Caco-2 (cell line): ENCODE measurements around the gene LRRC8C. TPM values are rescaled to one million over a fixed set of nuclear protein-coding genes. Genes with fewer than 3 reads are reported as not detected.

ENCODE experiments used
- BruUV-seq: library from RNA; stranded (reverse); fragments of 400-500 nt; replicated peaks from 2 replicates; lab custom pipeline; 2021; lab: Mats Ljungman, UMichigan
- CTCF ChIA-PET: fragments of 300-600 bp; sonication (Branson Sonifier 250); formaldehyde crosslinking; loops from one replicate; lab custom pipeline; 2022; ENCODE audit warnings: antibody characterized with exemption; lab: Charles Lee
- POLR2A ChIA-PET: fragments of 300-600 bp; sonication (Branson Sonifier 250); formaldehyde crosslinking; loops from one replicate; lab custom pipeline; 2022; ENCODE audit warnings: antibody characterized with exemption; lab: Charles Lee
- DNase-seq, 2 experiments: peaks; one replicate each; pipeline versions ENCODE4 v3.0.0 to v3.0.0-alpha.2; 2020 to 2022
- H3K27me3 ChIP-seq: replicated peaks from 2 replicates; pipeline ENCODE4 v1.6.0; 2011; ENCODE audit warnings: low read length; ENCODE audit not compliant: control insufficient read depth, insufficient read depth
- H3K36me3 ChIP-seq: 2 replicates; pipeline ENCODE4 v1.5.1; 2011; ENCODE audit warnings: low read length; ENCODE audit not compliant: control insufficient read depth, insufficient read depth
- H3K4me1 ChIP-seq: fragments of 250-450 bp; sonication (Bioruptor Pico); 2 replicates; pipeline ENCODE4 v1.5.1; 2020; ENCODE audit warnings: mild to moderate bottlenecking
- H3K4me3 ChIP-seq: 2 replicates; pipeline ENCODE4 v1.5.1; 2011; ENCODE audit warnings: low read depth, mild to moderate bottlenecking, control low read depth, low read length
- H3K9me3 ChIP-seq: fragments of 250-450 bp; sonication (Bioruptor Pico); 2 replicates; pipeline ENCODE4 v1.5.1; 2020; ENCODE audit warnings: mild to moderate bottlenecking, moderate library complexity
- H3K27ac Mint-ChIP-seq: one replicate; pipeline ENCODE4 v1.8.0; 2022; ENCODE audit warnings: mixed read lengths; ENCODE audit not compliant: unreplicated experiment
- H3K27me3 Mint-ChIP-seq: one replicate; pipeline ENCODE4 v1.8.0; 2022; ENCODE audit warnings: mixed read lengths; ENCODE audit not compliant: insufficient read depth, unreplicated experiment
- H3K36me3 Mint-ChIP-seq: one replicate; pipeline ENCODE4 v1.8.0; 2022; ENCODE audit warnings: mild to moderate bottlenecking, mixed read lengths; ENCODE audit not compliant: insufficient read depth, unreplicated experiment
- H3K4me1 Mint-ChIP-seq: one replicate; pipeline ENCODE4 v1.8.0; 2022; ENCODE audit warnings: low read depth, mixed read lengths; ENCODE audit not compliant: unreplicated experiment
- H3K4me3 Mint-ChIP-seq: one replicate; pipeline ENCODE4 v1.8.0; 2022; ENCODE audit warnings: mild to moderate bottlenecking, moderate library complexity, mixed read lengths; ENCODE audit not compliant: unreplicated experiment
- H3K9me3 Mint-ChIP-seq: one replicate; pipeline ENCODE4 v1.8.0; 2022; ENCODE audit warnings: mixed read lengths; ENCODE audit not compliant: unreplicated experiment
- intact Hi-C: fragments of 100-400 bp; cut with micrococcal nuclease; formaldehyde crosslinking; loops from one replicate; pipeline ENCODE4 v1.10.0; 2022; ENCODE audit not compliant: unreplicated experiment
- total RNA-seq: library from RNA; stranded (reverse); gene quantifications from 2 replicates; pipeline ENCODE4 v1.2.3, GENCODE V29; 2022
- TF ChIP-seq, protein P1 (sequence below), 2 experiments: fragments of 200-600 bp in 1 of 2; IDR thresholded peaks; 1 replicate in 1 of 2; 2 replicates in 1 of 2; pipeline versions ENCODE4 v1.5.1 to v1.8.0; 2011 to 2022; ENCODE audit warnings: antibody characterized with exemption in 1 of 2, control low read depth in 1 of 2, inconsistent platforms in 1 of 2, low read depth in 1 of 2, low read length in 1 of 2, mild to moderate bottlenecking in 1 of 2, moderate library complexity in 1 of 2; ENCODE audit not compliant: insufficient read depth in 1 of 2, severe bottlenecking in 1 of 2, unreplicated experiment in 1 of 2

Gene LRRC8C
- total RNA-seq, 1 experiment from 2014 or later, result 0.11 TPM

DNA sequence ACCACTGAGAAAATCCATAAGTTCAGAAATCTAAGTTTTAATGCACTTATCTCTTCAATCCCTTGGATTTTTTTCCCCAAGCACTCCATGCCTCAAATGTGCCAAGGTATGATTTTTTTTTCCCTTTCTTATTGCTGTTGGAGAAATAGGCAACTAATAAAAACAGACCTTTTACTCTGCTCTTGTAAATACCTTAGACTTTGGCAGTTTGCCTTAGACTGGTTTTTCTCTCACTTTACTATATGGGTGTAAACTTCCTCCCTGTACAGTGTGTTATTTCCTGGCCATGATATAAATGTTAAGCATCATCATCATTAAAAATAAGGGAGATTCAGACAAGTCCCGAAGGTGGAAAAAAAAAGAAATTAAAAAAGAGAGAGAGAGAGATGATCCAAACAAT lies 65.7 kb downstream of the LRRC8C start:
- POLR2A ChIA-PET, result no interaction called here
- no peaks in the 10 kb centered on the region for H3K4me1 ChIP-seq

DNA sequence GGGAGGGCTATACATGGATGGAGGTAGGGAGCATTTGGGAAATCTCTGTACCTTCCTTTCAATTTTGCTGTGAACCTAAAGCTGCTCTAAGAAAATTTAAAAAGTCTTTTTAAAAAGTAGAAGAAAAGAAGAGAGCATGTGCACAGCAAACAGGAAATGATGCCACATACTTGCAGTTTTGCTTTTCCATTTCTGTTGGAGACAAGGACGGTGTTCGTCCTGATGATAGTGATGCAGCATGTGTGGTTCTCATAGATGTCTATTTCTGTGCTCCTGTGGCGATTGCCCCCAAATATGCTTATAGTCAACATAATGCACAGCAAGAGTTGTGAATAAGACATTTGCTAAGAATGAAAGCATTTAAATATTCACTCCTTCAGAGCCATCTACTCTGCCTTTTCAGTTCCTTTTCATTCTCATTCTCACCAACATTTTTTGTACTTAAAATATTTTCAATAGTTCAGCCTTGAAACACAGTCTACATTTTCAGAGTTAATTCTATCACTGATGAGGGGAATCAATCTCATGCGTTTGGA lies 66.6 kb downstream of the LRRC8C start:
- Histone ChIP-seq H3K36me3 (no peaks in the 10 kb centered on the region), H3K4me1 (no peaks in the 10 kb centered on the region), H3K4me3 (no peak overlapping the region), H3K27me3 (no peaks in the 10 kb centered on the region), H3K9me3 (no peaks in the 10 kb centered on the region)
- no peaks in the 10 kb centered on the region for H3K4me1 Mint-ChIP-seq
- TF ChIP-seq, protein P1, sequence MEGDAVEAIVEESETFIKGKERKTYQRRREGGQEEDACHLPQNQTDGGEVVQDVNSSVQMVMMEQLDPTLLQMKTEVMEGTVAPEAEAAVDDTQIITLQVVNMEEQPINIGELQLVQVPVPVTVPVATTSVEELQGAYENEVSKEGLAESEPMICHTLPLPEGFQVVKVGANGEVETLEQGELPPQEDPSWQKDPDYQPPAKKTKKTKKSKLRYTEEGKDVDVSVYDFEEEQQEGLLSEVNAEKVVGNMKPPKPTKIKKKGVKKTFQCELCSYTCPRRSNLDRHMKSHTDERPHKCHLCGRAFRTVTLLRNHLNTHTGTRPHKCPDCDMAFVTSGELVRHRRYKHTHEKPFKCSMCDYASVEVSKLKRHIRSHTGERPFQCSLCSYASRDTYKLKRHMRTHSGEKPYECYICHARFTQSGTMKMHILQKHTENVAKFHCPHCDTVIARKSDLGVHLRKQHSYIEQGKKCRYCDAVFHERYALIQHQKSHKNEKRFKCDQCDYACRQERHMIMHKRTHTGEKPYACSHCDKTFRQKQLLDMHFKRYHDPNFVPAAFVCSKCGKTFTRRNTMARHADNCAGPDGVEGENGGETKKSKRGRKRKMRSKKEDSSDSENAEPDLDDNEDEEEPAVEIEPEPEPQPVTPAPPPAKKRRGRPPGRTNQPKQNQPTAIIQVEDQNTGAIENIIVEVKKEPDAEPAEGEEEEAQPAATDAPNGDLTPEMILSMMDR (IDR thresholded peaks at IDR 0.05; ENCODE audit: insufficient read depth in 1 of 2, low read depth in 1 of 2, low read length in 1 of 2, severe bottlenecking in 1 of 2, unreplicated experiment in 1 of 2), result no peak
- H3K27ac Mint-ChIP-seq, result no peak overlapping the region
- ChIA-PET POLR2A (no interaction called here), CTCF (no interaction called here)
- H3K27me3 Mint-ChIP-seq, result peaks cover 2% of the 10 kb centered on the region
- no peaks in the 10 kb centered on the region for H3K9me3 Mint-ChIP-seq
- no peaks in the 10 kb centered on the region for H3K36me3 Mint-ChIP-seq
- intact Hi-C loops, result no loop called here
- no TSS peak for BruUV-seq
- no peak for DNase-seq
- no peak overlapping the region for H3K4me3 Mint-ChIP-seq

More for the DNA sequence above, 65.7 kb downstream of the LRRC8C start:
- no peak overlapping the region for H3K4me3 ChIP-seq
- no peaks in the 10 kb centered on the region for H3K36me3 ChIP-seq
- H3K27me3 ChIP-seq, result no peaks in the 10 kb centered on the region
- no peak overlapping the region for H3K4me3 Mint-ChIP-seq
- H3K27ac Mint-ChIP-seq, result no peak overlapping the region
- CTCF ChIA-PET, result no interaction called here
- no peaks in the 10 kb centered on the region for H3K9me3 Mint-ChIP-seq
- H3K4me1 Mint-ChIP-seq, result no peaks in the 10 kb centered on the region
- intact Hi-C loops, result no loop called here
- H3K9me3 ChIP-seq, result no peaks in the 10 kb centered on the region
- no peaks in the 10 kb centered on the region for H3K36me3 Mint-ChIP-seq
- TF ChIP-seq, protein P1 (IDR thresholded peaks at IDR 0.05; ENCODE audit: insufficient read depth in 1 of 2, low read depth in 1 of 2, low read length in 1 of 2, severe bottlenecking in 1 of 2, unreplicated experiment in 1 of 2), result no peak
- H3K27me3 Mint-ChIP-seq, result peaks cover 2% of the 10 kb centered on the region
- no TSS peak for BruUV-seq
- no peak for DNase-seq

DNA sequence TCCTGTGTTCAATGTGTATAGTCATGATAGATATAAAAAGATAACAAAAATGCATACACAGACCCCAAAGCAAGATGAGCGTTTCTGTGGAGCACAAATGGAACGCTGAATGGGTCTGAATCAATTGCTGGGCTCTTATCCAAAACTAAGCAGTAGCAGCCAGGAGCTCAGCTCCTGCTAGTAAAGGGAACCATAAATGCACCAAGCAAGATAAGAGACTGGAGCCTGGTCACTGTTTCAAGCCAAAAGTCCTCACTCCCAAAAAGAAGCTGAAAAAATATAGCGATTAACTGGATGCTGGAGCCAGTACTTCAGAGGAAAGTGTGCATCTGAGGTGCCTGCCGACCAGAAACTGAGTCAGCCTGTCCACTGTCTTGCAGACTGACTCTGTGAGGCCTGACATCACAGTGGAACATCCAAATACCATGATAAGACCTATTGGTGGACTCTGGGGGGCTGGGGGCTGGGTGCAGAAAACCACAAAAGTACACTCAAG lies 68.9 kb downstream of the LRRC8C start:
- H3K4me1 Mint-ChIP-seq, result no peaks in the 10 kb centered on the region
- Histone ChIP-seq H3K4me3 (no peak overlapping the region), H3K9me3 (no peaks in the 10 kb centered on the region), H3K4me1 (no peaks in the 10 kb centered on the region), H3K27me3 (no peaks in the 10 kb centered on the region), H3K36me3 (no peaks in the 10 kb centered on the region)
- no TSS peak for BruUV-seq
- ChIA-PET POLR2A (no interaction called here), CTCF (no interaction called here)
- H3K4me3 Mint-ChIP-seq, result no peak overlapping the region
- intact Hi-C loops, result no loop called here
- no peaks in the 10 kb centered on the region for H3K9me3 Mint-ChIP-seq
- no peaks in the 10 kb centered on the region for H3K36me3 Mint-ChIP-seq
- TF ChIP-seq, protein P1 (IDR thresholded peaks at IDR 0.05; ENCODE audit: insufficient read depth in 1 of 2, low read depth in 1 of 2, low read length in 1 of 2, severe bottlenecking in 1 of 2, unreplicated experiment in 1 of 2), result no peak
- no peak overlapping the region for H3K27ac Mint-ChIP-seq
- DNase-seq, result no peak
- H3K27me3 Mint-ChIP-seq, result peaks cover 2% of the 10 kb centered on the region
